COLO668 (cell line): ENCODE results near the gene R3HDM2.
A peak's percentile ranks its signal among the peaks of the same experiment; 100 is the strongest.

ENCODE experiments used
- DNase-seq: peaks from one replicate; lab custom pipeline; 2025; ENCODE audit not compliant: unreplicated experiment; lab: John Stamatoyannopoulos, UW

Gene R3HDM2

GRCh38 chr12:57232156-57232756, 198.6 kb downstream of the R3HDM2 start:
- DNase-seq, result no peak

- DNase-seq, result no peak
Observed at GRCh38 chr12:57231276-57232021, 199.4 kb downstream of the R3HDM2 start.

DNA sequence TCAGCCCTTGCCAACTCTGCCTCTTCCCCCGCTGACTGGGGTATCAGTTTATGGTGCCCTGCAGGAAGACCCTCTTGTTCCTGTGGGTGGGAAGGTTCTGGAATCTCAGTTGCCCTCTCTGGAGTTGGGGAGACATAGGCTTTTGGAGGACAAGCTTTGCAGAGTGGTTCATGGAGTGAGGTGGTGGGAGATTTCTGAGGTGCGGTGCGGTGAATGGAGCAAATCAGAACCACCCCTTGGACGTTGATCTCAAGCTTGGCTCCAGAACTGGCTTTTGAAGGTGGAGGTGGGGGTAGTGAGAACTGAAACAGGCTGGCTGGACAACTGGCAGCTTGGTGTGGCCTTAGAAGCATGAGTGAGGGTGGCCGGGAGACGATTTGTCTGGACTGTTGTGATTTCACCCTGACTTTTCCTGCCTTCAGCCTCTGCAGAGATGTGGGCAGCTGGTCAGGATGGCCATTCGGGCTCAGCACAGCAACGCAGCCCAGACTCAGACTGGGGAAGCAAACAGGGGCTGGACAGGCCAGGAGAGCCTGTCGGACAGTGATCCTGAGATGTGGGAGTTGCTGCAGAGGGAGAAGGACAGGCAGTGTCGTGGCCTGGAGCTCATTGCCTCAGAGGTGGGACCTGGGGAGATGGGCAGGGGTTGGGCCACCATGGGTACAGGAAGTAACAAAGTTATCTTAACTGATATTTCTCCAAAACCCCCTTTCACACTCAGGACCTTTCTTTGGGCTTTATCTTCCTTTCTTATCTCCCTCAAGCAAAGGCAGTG, 200.3 kb downstream of the R3HDM2 start:
- DNase-seq, result no peak

- peak; percentile 90 for DNase-seq
Observed at GRCh38 chr12:57229634-57230380, 201.0 kb downstream of the R3HDM2 start, which contains the start of gene SHMT2. TSS of gene SHMT2 (plus strand) at chr12:57229711. CDS start at chr12:57229779, 68 bp downstream.

GRCh38 chr12:57229046-57229633, 201.7 kb downstream of the R3HDM2 start:
- no peak for DNase-seq

GRCh38 chr12:57227315-57228115, 203.3 kb downstream of the R3HDM2 start:
- DNase-seq, result no peak

DNA sequence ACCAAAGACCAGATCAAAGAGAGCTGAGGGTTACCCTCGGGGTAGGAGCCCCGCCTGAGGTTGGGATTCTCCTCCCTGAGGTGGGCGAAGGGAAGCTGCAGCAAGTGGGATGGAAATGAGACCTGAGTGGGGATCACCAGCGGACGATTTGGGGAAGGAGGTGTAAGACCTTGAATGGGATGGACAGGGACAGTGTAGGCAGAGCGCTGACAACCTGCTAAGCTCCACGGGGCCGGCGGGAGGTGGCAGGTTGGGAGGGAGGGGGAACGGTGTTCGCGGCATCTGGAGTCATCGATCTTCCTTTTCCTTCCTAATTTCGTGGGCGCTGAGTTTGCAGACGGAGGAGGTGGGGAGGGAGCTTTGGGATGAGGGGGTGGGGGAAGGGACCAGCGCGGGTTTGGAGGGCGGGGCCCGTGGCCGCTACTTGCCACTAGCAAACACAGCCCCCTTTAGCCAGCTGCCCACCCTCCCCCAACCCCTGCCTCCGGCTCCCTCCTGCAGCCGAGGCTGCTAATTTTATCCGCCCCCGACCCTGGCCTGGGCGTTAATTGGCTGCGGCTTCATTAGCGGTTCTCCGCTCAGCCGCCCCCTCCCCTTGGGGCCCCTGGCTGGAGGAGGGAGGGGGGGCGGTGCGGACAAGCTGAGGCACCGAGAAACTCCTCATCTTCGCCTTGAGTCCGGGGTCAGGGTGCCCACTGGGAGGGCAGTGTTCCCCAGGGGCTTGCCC, 204.1 kb downstream of the R3HDM2 start:
- DNase-seq, result no peak

- DNase-seq, result no peak
Observed at GRCh38 chr12:57225680-57226210, 205.1 kb downstream of the R3HDM2 start.

DNA sequence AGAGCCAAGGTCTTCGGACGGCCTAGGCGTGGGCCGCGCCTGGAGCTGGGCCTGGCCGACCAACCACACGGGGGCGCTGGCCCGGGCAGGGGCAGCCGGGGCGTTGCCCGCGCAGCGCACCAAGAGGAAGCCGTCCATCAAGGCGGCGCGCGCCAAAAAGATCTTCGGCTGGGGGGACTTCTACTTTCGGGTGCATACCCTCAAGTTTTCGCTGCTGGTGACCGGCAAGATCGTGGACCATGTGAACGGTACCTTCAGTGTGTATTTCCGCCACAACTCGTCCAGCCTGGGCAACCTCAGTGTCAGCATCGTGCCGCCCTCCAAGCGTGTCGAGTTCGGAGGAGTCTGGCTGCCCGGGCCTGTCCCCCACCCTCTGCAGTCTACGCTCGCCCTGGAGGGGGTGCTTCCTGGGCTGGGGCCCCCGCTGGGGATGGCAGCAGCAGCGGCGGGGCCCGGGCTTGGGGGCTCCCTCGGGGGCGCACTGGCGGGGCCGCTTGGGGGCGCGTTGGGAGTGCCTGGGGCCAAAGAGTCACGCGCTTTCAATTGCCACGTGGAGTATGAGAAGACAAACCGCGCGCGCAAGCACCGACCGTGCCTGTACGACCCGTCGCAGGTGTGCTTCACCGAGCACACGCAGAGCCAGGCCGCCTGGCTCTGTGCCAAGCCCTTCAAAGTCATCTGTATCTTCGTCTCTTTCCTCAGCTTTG, 205.7 kb downstream of the R3HDM2 start:
- peak; percentile 80 for DNase-seq

DNA sequence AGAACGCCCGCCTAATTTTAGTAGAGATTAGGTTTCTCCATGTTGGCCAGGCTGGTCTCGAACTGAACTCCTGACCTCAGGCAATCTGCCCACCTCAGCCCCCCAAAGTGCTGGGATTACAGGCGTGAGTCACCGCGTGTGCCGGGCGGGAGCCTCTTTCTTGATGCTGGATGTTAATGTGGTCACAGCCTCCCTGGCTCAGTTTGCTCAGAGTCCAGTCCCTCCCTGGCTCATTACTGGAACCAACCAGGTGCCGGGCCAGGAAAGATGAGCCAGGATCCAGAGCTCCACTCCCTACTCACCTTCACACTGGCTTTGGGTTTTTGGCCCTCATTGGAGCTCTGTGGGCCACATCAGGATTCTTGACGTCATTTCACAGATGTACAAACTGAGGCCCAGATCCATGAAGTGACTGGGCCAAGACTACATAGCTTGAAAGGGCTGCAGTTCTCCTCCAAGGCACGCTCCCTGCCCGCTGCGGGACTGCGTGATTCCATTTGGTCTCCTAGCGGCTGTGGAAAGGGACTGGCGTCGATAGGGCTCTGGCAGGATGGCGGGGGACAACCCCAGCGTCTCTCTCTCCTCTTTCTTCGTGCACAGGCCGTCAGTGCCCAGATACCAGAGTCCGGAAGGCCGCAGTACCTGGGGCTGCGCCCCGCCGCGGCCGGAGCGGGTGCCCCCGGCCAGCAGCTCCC, 206.4 kb downstream of the R3HDM2 start:
- DNase-seq, result no peak

- DNase-seq, result no peak
Observed at GRCh38 chr12:57223191-57224165, 207.4 kb downstream of the R3HDM2 start.

GRCh38 chr12:57222286-57223190, 208.3 kb downstream of the R3HDM2 start:
- no peak for DNase-seq

DNA sequence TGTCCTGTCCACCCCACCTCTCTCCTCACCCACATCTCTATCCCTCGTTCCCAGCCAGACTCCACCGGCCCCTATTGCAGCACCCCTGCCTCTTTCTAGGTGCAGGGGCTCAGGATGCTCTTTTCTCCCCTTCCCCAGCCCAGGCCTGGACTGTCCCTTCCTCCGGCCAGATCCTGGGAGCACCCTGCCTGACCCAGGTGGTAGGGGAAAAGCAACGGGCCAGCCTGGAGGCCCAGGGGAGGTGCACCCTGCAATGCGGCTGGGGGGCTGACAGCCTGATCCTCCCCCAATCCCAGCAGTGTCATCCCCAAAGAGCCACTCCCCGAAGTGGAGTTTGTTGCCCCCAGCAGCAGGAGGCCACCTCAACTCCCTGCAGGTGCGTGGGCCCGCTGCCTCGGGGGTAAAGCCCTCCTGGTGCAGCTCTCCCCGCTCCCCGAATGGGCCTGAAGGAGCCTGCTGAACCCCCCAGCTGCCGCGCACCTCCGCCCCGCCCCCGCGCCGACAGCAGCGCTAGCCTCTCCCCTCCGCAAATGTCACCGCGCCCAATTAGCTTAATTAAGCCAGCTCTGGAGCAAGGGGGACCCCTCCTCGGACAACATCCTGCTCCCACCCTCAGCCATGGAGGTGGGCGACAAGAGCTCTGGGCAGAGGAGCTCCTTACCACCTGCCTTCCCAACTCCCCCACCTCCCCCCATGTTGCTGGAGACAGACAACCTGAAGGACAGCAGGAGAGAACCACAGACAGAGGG, 209.5 kb downstream of the R3HDM2 start:
- no peak for DNase-seq

- no peak for DNase-seq
Observed at GRCh38 chr12:57220770-57221168, 210.1 kb downstream of the R3HDM2 start.
